Measurements from ENCODE around the gene VTN.
"Not testable (repeated sequence)": the region's sequence is repeated elsewhere in the genome, so short reads cannot be mapped to it uniquely, and the experiment has no call there.

The VTN gene

GRCh38 chr17:28342313-28342712 is 27.8 kb downstream of the VTN start:
- DNase-seq (ENCODE audit: low read depth, low spot score) = no peak

- DNase-seq (ENCODE audit: low read depth, low spot score) = no peak
These were observed 28.6 kb downstream of the VTN start for GRCh38 chr17:28341516-28341915.

- DNase-seq (ENCODE audit: low read depth, low spot score) = no peak
These were observed 29.7 kb downstream of the VTN start for GRCh38 chr17:28340374-28340773.

- no peak for DNase-seq (ENCODE audit: low read depth, low spot score)
These were observed 30.7 kb downstream of the VTN start for GRCh38 chr17:28339431-28339830.

GRCh38 chr17:28338769-28339212 is 31.3 kb downstream of the VTN start:
- DNase-seq (ENCODE audit: low read depth, low spot score) = not testable (repeated sequence)

GRCh38 chr17:28338056-28338768 is 31.9 kb downstream of the VTN start:
- DNase-seq (ENCODE audit: low read depth, low spot score) = peak; percentile 75

- peak; percentile 97 for DNase-seq (ENCODE audit: low read depth, low spot score)
These were observed 33.9 kb downstream of the VTN start for GRCh38 chr17:28335959-28336871.

GRCh38 chr17:28335201-28335958 is 34.7 kb downstream of the VTN start, which contains the start of the genes IFT20 and TNFAIP1:
IFT20 (minus strand) TSS chr17:28335472; CDS start chr17:28331985, 3,487 bp downstream.
TNFAIP1 (plus strand) TSS chr17:28335761; CDS start chr17:28339522, 3,761 bp downstream.
- peak; percentile 100 for DNase-seq (ENCODE audit: low read depth, low spot score)

GRCh38 chr17:28334666-28335200 is 35.4 kb downstream of the VTN start:
- DNase-seq (ENCODE audit: low read depth, low spot score) = peak; percentile 18

GRCh38 chr17:28334171-28334570 is 35.9 kb downstream of the VTN start:
- DNase-seq (ENCODE audit: low read depth, low spot score) = no peak

GRCh38 chr17:28333083-28333746 is 36.9 kb downstream of the VTN start:
- no peak for DNase-seq (ENCODE audit: low read depth, low spot score)

- no peak for DNase-seq (ENCODE audit: low read depth, low spot score)
These were observed 38.2 kb downstream of the VTN start for GRCh38 chr17:28331891-28332420.

- no peak for DNase-seq (ENCODE audit: low read depth, low spot score)
These were observed 39.4 kb downstream of the VTN start for GRCh38 chr17:28330671-28331070.

GRCh38 chr17:28328325-28328724 is 41.8 kb downstream of the VTN start:
- DNase-seq (ENCODE audit: low read depth, low spot score) = no peak

GRCh38 chr17:28327709-28328108 is 42.4 kb downstream of the VTN start:
- DNase-seq (ENCODE audit: low read depth, low spot score) = no peak

GRCh38 chr17:28327031-28327607 is 43.0 kb downstream of the VTN start:
- DNase-seq (ENCODE audit: low read depth, low spot score) = no peak

- DNase-seq (ENCODE audit: low read depth, low spot score) = no peak
These were observed 44.0 kb downstream of the VTN start for GRCh38 chr17:28326114-28326513.

GRCh38 chr17:28325211-28325610 is 44.9 kb downstream of the VTN start:
- DNase-seq (ENCODE audit: low read depth, low spot score) = no peak

- no peak for DNase-seq (ENCODE audit: low read depth, low spot score)
These were observed 45.3 kb downstream of the VTN start for GRCh38 chr17:28324781-28325180.

- no peak for DNase-seq (ENCODE audit: low read depth, low spot score)
These were observed 45.8 kb downstream of the VTN start for GRCh38 chr17:28324267-28324745.
